Brain microvascular endothelial cell (primary cell): ENCODE data around the gene DCLK1.

Experiments used
- DNase-seq: peaks from one replicate; pipeline ENCODE4 v3.0.0-alpha.2; 2020
- H3K27ac ChIP-seq: fragments of 250-450 bp; sonication (Bioruptor Pico); 2 replicates; pipeline ENCODE4 v1.5.1; 2020; ENCODE audit warnings: mild to moderate bottlenecking, moderate library complexity
- H3K27me3 ChIP-seq: fragments of 250-450 bp; sonication (Bioruptor Pico); replicated peaks from 2 replicates; pipeline ENCODE4 v1.5.1; 2020; ENCODE audit warnings: mild to moderate bottlenecking
- H3K36me3 ChIP-seq: fragments of 250-450 bp; sonication (Bioruptor Pico); replicated peaks from 2 replicates; pipeline ENCODE4 v1.5.1; 2020; ENCODE audit warnings: mild to moderate bottlenecking
- H3K4me3 ChIP-seq: 2 replicates; pipeline ENCODE4 v1.5.1; 2011; ENCODE audit warnings: low read depth, mild to moderate bottlenecking, control low read depth, low read length, moderate library complexity
- CTCF ChIP-seq: IDR thresholded peaks from 2 replicates; pipeline ENCODE4 v1.5.1; 2011; ENCODE audit warnings: low read depth, mild to moderate bottlenecking, moderate library complexity, low read length, control low read depth, inconsistent platforms; ENCODE audit errors: missing control alignments
- in situ Hi-C: cut with HindIII; loops from 2 replicates; pipeline ENCODE4 v1.10.0; 2017; ENCODE audit warnings: low sequenced_read_pairs, low pct_ligation_motif_present

The DCLK1 gene

GRCh38 chr13:35886332-35887114, 244.7 kb downstream of the DCLK1 start:
- H3K36me3 ChIP-seq, result no peaks in the 10 kb centered on the region
- no peak overlapping the region for H3K4me3 ChIP-seq
- in situ Hi-C loops, result no loop called here
- no peak for DNase-seq
- H3K27ac ChIP-seq, result no peak overlapping the region
- no peak for TF ChIP-seq CTCF
- no peaks in the 10 kb centered on the region for H3K27me3 ChIP-seq

- Histone ChIP-seq H3K27me3 (no peaks in the 10 kb centered on the region), H3K4me3 (no peak overlapping the region), H3K27ac (no peak overlapping the region), H3K36me3 (no peaks in the 10 kb centered on the region)
- TF ChIP-seq CTCF, result no peak
- DNase-seq, result no peak
- in situ Hi-C loops, result no loop called here
These were observed 246.9 kb downstream of the DCLK1 start for GRCh38 chr13:35884211-35884760.

- peak; percentile 45 for DNase-seq
- Histone ChIP-seq H3K27ac (peak overlapping the region; percentile 9), H3K4me3 (no peak overlapping the region), H3K36me3 (no peaks in the 10 kb centered on the region), H3K27me3 (no peaks in the 10 kb centered on the region)
- TF ChIP-seq CTCF, result no peak
- in situ Hi-C loops, result no loop called here
These were observed 248.3 kb downstream of the DCLK1 start for GRCh38 chr13:35882722-35883497.

- Histone ChIP-seq H3K4me3 (no peak overlapping the region), H3K27ac (no peak overlapping the region), H3K27me3 (no peaks in the 10 kb centered on the region), H3K36me3 (no peaks in the 10 kb centered on the region)
- in situ Hi-C loops, result no loop called here
- no peak for TF ChIP-seq CTCF
- no peak for DNase-seq
These were observed 249.8 kb downstream of the DCLK1 start for GRCh38 chr13:35881360-35881759.

- no peak for DNase-seq
- H3K27me3 ChIP-seq, result no peaks in the 10 kb centered on the region
- H3K27ac ChIP-seq, result no peak overlapping the region
- H3K4me3 ChIP-seq, result no peak overlapping the region
- no peaks in the 10 kb centered on the region for H3K36me3 ChIP-seq
- in situ Hi-C loops, result no loop called here
- TF ChIP-seq CTCF, result no peak
These were observed 252.1 kb downstream of the DCLK1 start for GRCh38 chr13:35879111-35879510.
